GM06990 (cell line): ENCODE measurements around the gene DPH3.

ENCODE experiments used
- DNase-seq: peaks from one replicate; pipeline ENCODE4 v3.0.0-alpha.2; 2011; ENCODE audit not compliant: insufficient read length; ENCODE audit errors: extremely low read depth
- H3K27me3 ChIP-seq: replicated peaks from 2 replicates; pipeline ENCODE4 v1.6.0; 2011; ENCODE audit warnings: low read length; ENCODE audit not compliant: control insufficient read depth, insufficient read depth
- H3K36me3 ChIP-seq: 2 replicates; pipeline ENCODE4 v1.5.1; 2011; ENCODE audit warnings: low read length; ENCODE audit not compliant: control insufficient read depth, insufficient read depth
- H3K4me3 ChIP-seq: replicated peaks from 2 replicates; pipeline ENCODE4 v1.5.1; 2011; ENCODE audit warnings: low read depth, mild to moderate bottlenecking, control low read depth, low read length
- CTCF ChIP-seq: IDR thresholded peaks from 2 replicates; pipeline ENCODE4 v1.5.1; 2011; ENCODE audit warnings: low read length, control low read depth, mild to moderate bottlenecking, inconsistent platforms; ENCODE audit not compliant: insufficient read depth, poor library complexity, severe bottlenecking

The DPH3 gene

GRCh38 chr3:16266714-16267113 is 2.0 kb upstream of the DPH3 start:
- H3K4me3 ChIP-seq: peak overlapping the region; percentile 33
- peaks cover 2% of the 10 kb centered on the region; the same call in 1 of the 2 replicates for H3K36me3 ChIP-seq
- H3K27me3 ChIP-seq: no peaks in the 10 kb centered on the region
- no peak for DNase-seq
- no peak for TF ChIP-seq CTCF

- DNase-seq: no peak
- TF ChIP-seq CTCF: no peak
- no peaks in the 10 kb centered on the region for H3K27me3 ChIP-seq
- H3K4me3 ChIP-seq: peak overlapping the region; percentile 97
- peaks cover 2% of the 10 kb centered on the region; the same call in 1 of the 2 replicates for H3K36me3 ChIP-seq
Observed at GRCh38 chr3:16265455-16265786, 678 bp upstream of the DPH3 start.

DNA sequence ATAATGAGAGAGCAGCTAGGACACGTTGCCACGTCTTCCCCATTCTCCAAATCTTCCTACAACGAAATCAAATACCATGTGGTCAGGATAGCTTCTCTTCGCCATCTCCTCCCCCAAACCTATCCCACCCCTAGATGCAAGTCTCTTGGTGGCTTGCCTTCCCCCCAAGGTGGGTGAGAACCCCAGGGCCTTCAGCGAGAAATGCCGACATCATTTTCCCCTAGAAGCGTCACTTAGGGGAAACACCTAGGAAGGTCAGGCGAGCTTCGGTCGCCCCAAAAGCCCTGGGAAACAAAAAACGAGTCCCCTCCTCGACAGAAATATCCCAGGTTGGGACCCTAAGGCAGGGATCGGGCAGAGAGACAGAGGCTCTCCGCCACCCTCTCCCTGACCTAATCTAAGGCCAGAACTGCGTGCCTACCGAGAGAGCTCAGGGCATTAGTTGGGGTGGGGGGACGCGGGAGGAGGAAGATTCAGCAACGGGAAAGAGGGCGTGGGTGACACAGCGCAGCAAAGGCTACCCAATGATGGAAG is 502 bp downstream of the DPH3 start:
- H3K36me3 ChIP-seq: peaks cover 2% of the 10 kb centered on the region; the same call in 1 of the 2 replicates
- no peak for DNase-seq
- H3K4me3 ChIP-seq: peak overlapping the region; percentile 90
- H3K27me3 ChIP-seq: no peaks in the 10 kb centered on the region
- no peak for TF ChIP-seq CTCF

DNA sequence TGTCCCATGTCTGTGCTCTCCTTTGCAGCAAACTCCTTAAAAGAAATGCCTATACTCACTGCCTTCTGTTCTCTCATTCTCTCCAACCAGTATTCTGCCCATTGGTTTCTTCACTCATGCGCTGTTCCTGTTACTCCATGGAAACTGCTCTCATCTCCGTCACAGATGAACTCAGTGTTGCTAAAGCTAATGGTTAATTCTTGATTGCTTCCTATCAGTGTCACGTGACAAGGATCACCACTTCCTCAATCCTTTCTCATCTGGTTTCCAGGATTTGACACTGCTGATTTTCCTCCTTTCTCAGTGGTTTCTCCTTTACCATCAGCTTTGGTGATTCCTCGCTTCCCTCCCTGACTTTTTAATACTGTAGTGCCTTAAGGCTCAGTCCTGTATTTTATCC is 2.6 kb downstream of the DPH3 start:
- no peak for TF ChIP-seq CTCF
- Histone ChIP-seq H3K4me3 (no peak overlapping the region), H3K27me3 (no peaks in the 10 kb centered on the region), H3K36me3 (peaks cover 2% of the 10 kb centered on the region; the same call in 1 of the 2 replicates)
- no peak for DNase-seq

DNA sequence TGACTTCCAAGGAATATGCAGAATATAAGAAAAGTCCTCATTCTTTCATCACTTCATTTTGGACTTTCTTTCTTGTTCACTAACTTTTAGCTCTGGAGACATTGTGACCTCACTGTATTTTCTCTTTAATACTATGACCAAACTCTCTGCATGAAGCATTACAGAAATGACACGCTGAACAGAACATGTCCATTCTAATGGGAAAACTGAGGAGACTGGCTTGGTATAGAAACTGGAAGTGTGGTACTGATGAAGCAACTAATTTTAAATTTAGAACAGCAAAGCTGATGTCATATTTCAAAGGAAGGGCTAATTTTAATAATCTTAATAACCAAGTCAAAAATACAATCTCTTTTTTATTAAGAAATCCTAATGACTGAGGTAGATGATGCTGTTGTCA is 4.7 kb downstream of the DPH3 start:
- no peak overlapping the region for H3K4me3 ChIP-seq
- DNase-seq: no peak
- H3K27me3 ChIP-seq: no peaks in the 10 kb centered on the region
- no peak for TF ChIP-seq CTCF
- H3K36me3 ChIP-seq: peaks cover 2% of the 10 kb centered on the region; the same call in 1 of the 2 replicates

GRCh38 chr3:16258866-16259265 is 5.9 kb downstream of the DPH3 start:
- Histone ChIP-seq H3K36me3 (peaks cover 2% of the 10 kb centered on the region; the same call in 1 of the 2 replicates), H3K4me3 (no peak overlapping the region), H3K27me3 (no peaks in the 10 kb centered on the region)
- no peak for TF ChIP-seq CTCF
- no peak for DNase-seq
